ENCODE data around the gene NME1. TPM values are rescaled to one million over a fixed set of nuclear protein-coding genes. Genes with fewer than 3 reads are reported as not detected.

The NME1 gene
- polyA plus RNA-seq, 1 of the 3 experiments (the other 2 are of a cell fraction), result 654 TPM

DNA sequence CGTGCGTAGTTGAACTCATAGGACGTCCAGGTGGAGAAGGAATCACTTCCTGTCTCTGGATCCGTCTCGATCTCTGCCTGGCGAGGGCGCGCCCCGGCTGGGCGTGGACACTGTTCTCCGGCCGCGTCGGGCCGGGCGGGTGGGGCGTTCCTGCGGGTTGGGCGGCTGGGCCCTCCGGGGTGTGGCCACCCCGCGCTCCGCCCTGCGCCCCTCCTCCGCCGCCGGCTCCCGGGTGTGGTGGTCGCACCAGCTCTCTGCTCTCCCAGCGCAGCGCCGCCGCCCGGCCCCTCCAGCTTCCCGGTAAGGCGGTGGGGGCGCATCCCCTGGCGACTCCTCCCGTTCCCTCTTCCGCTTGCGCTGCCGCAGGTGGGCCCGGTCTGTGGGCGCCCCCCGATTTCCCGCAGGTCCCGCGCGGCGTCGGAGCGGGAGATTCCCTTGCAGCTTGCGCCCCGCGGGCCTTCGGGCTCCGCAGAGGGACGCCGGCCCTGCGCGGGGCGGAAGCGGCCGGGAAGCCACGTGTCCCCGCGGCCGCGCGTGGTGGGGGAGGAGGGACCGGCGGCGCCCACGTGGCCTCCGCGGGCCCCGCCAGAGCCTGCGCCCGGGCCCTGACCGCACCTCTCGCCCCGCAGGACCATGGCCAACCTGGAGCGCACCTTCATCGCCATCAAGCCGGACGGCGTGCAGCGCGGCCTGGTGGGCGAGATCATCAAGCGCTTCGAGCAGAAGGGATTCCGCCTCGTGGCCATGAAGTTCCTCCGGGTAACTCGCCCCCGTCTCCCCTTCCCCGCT is 13.0 kb downstream of the NME1 start, which contains the start of gene NME2:
Gene NME2 (plus strand): TSS at position 214 of the 789 bp plus-strand sequence. CDS start 420 bp downstream, at position 634.
- Histone ChIP-seq H3K36me3 (replicated peaks in 1 of 2; ENCODE audit: control insufficient read depth in 1 of 2, insufficient read depth in 2 of 2, low read length in 1 of 2) (peaks cover 42 to 47% of the 10 kb centered on the region in 2 experiments), H3K4me3 (ENCODE audit: low read depth in 2 of 2, low read length in 1 of 2) (peak within 1 kb of the TSS; percentile 64 to 95), H2AFZ (ENCODE audit: low read depth) (peak within 1 kb of the TSS; percentile 83), H4K20me1 (ENCODE audit: insufficient read depth) (0 out of 2 replicates have a peak, but pooled peaks cover 13% of the 10 kb centered on the region), H3K27me3 (ENCODE audit: insufficient read depth) (no peaks in the 10 kb centered on the region), H3K9me3 (no peaks in the 10 kb centered on the region), H3K79me2 (ENCODE audit: insufficient read depth) (peaks cover 32% of the 10 kb centered on the region), H3F3A (replicated peaks; ENCODE audit: insufficient read depth) (peaks cover 39% of the 10 kb centered on the region), H3K4me1 (ENCODE audit: control insufficient read depth in 1 of 2, insufficient read depth in 2 of 2, low read depth in 1 of 2, low read length in 1 of 2) (peaks cover 4 to 11% of the 10 kb centered on the region in 2 experiments; a peak in 3 of 4 replicates), H3K4me2 (peak within 1 kb of the TSS; percentile 90), H3K27ac (ENCODE audit: low read depth in 2 of 2, low read length in 1 of 2) (peak within 1 kb of the TSS; percentile 69 to 75), H3K9me2 (no peaks in the 10 kb centered on the region), H3K9ac (peak within 1 kb of the TSS; percentile 89)
- 0% methylated on average over 30 of the region's 98 CpGs for WGBS (ENCODE audit: low lambda C conversion rate)
- peak; percentile 100 for DNase-seq
- ChIA-PET CTCF (interaction anchor here (0.6 to 5.7 kb wide), 12 partner anchors 8 to 206 kb away, joined by 3 to 61 read pairs (median 4); partner anchors contain the start of genes NME1 and SPAG9), POLR2A (interaction anchor here (0.7 to 2.4 kb wide), 7 partner anchors 10 to 300 kb away, joined by 3 to 19 read pairs (median 5); partner anchors contain the start of genes NME1, TOB1 and UTP18)
- TF ChIP-seq FOSL2 (IDR thresholded peaks at IDR 0.05; ENCODE audit: borderline replicate concordance, low read depth) (no peak), TCF12 (IDR thresholded peaks at IDR 0.05) (no peak), FOXJ3 (CRISPR knock-in tag; IDR thresholded peaks at IDR 0.05) (no peak), EP300 (IDR thresholded peaks at IDR 0.05; ENCODE audit: borderline replicate concordance in 1 of 2, low read depth in 1 of 2, low read length in 1 of 2) (no peak), CHD2 (IDR thresholded peaks at IDR 0.05; ENCODE audit: low read length, partially characterized antibody) (peak; percentile 17), SMC3 (IDR thresholded peaks at IDR 0.05; ENCODE audit: low read depth, low read length) (no peak), MXI1 (IDR thresholded peaks at IDR 0.05; ENCODE audit: low read depth, low read length) (peak; percentile 96), FOXM1 (IDR thresholded peaks at IDR 0.05; ENCODE audit: low read depth) (no peak), YY1 (IDR thresholded peaks at IDR 0.05; ENCODE audit: low read depth) (no peak; the same call in 1 of the 2 replicates), RXRA (IDR thresholded peaks at IDR 0.05; ENCODE audit: borderline replicate concordance, low read depth) (no peak), POLR2AphosphoS5 (IDR thresholded peaks at IDR 0.05; ENCODE audit: low read depth, low read length) (peak; percentile 97), RCOR1 (IDR thresholded peaks at IDR 0.05; ENCODE audit: low read length) (no peak), GATA2 (CRISPR knock-in tag; IDR thresholded peaks at IDR 0.05) (0 out of 2 replicates have a peak, but pooled peaks have one; percentile 39), MAX (IDR thresholded peaks at IDR 0.05; ENCODE audit: low read depth) (peak; percentile 92), CTCF (IDR thresholded peaks at IDR 0.05) (no peak), SIN3A (IDR thresholded peaks at IDR 0.05; ENCODE audit: borderline replicate concordance, low read depth, low read length) (0 out of 2 replicates have a peak, but pooled peaks have one; percentile 7), RAD21 (IDR thresholded peaks at IDR 0.05; ENCODE audit: low read length) (no peak), TAF1 (IDR thresholded peaks at IDR 0.05; ENCODE audit: borderline replicate concordance, low read depth, low read length) (peak; percentile 30), RFX5 (IDR thresholded peaks at IDR 0.05; ENCODE audit: low read length) (peak; percentile 51; the same call in 1 of the 2 replicates), MEF2A (IDR thresholded peaks at IDR 0.05; ENCODE audit: borderline replicate concordance, low read depth) (no peak), NRF1 (IDR thresholded peaks at IDR 0.05; ENCODE audit: low read depth, low read length) (0 out of 2 replicates have a peak, but pooled peaks have one; percentile 32)
- TF ChIP-seq, protein P1, sequence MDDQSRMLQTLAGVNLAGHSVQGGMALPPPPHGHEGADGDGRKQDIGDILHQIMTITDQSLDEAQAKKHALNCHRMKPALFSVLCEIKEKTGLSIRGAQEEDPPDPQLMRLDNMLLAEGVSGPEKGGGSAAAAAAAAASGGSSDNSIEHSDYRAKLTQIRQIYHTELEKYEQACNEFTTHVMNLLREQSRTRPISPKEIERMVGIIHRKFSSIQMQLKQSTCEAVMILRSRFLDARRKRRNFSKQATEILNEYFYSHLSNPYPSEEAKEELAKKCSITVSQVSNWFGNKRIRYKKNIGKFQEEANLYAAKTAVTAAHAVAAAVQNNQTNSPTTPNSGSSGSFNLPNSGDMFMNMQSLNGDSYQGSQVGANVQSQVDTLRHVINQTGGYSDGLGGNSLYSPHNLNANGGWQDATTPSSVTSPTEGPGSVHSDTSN (IDR thresholded peaks at IDR 0.05), result no peak
- TF ChIP-seq, protein P2, sequence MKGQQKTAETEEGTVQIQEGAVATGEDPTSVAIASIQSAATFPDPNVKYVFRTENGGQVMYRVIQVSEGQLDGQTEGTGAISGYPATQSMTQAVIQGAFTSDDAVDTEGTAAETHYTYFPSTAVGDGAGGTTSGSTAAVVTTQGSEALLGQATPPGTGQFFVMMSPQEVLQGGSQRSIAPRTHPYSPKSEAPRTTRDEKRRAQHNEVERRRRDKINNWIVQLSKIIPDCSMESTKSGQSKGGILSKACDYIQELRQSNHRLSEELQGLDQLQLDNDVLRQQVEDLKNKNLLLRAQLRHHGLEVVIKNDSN (IDR thresholded peaks at IDR 0.05; ENCODE audit: borderline replicate concordance, low read depth), result peak; percentile 87
- TF ChIP-seq, protein P3, sequence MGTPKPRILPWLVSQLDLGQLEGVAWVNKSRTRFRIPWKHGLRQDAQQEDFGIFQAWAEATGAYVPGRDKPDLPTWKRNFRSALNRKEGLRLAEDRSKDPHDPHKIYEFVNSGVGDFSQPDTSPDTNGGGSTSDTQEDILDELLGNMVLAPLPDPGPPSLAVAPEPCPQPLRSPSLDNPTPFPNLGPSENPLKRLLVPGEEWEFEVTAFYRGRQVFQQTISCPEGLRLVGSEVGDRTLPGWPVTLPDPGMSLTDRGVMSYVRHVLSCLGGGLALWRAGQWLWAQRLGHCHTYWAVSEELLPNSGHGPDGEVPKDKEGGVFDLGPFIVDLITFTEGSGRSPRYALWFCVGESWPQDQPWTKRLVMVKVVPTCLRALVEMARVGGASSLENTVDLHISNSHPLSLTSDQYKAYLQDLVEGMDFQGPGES (IDR thresholded peaks at IDR 0.05; ENCODE audit: low read depth, low read length), result no peak

Measured in SK-N-SH (cell line).